ENCODE results near the gene TTF1. TPM values are rescaled to one million over a fixed set of nuclear protein-coding genes. Genes with fewer than 3 reads are reported as not detected.

Gene TTF1
- total RNA-seq, 1 experiment from 2014 or later, result 16.0 TPM

DNA sequence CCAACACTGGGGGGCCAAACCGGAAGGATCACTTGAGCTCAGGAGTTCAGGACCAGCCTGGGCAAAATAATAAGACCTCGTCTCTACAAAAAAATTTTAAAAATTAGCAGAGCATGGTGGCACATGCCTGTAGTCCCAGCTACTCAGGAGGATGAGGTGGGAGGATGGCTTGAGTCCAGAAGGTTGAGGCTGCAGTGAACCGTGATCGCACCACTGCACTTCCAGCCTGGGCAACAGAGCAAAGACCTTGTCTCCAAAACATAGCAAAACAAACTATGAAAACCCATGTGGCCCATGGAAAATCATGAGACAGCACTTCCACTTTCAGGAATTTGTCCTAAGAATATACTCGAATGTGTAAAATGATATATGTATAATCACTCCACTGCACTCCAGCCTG is 58.0 kb downstream of the TTF1 start:
- intact Hi-C loops (cut with micrococcal nuclease; ENCODE audit: unreplicated experiment), result no loop called here
- Histone ChIP-seq H3K4me2 (no peak overlapping the region), H2AFZ (no peak overlapping the region)

DNA sequence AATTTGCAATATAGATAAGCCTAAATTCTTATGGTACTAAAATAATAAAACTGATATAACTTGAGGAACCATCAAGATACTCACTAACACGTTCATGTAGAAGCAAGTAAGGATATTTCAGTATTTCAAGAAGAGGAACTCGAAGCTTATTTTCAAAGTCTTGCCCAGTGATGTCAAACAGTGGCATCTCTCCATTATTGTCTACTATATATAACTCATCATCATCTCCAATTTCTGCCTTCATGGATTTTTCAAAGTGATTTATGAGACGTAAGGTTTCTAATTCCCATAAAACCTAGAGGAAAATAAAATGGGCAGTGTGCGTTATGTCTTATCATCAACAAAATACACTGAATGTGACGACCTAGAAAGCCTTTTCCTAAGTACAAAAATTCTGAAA is 60.5 kb downstream of the TTF1 start:
- BruUV-seq (replicated peaks), result no TSS peak
- H3K4me1 ChIP-seq (replicated peaks; ENCODE audit: insufficient read depth), result no peaks in the 10 kb centered on the region
- no peak overlapping the region for H3K4me2 ChIP-seq
- intact Hi-C loops (cut with micrococcal nuclease; ENCODE audit: unreplicated experiment), result no loop called here
- DNase-seq, result no peak
- H3K9me2 ChIP-seq (ENCODE audit: insufficient read depth), result no peaks in the 10 kb centered on the region
- TF ChIP-seq CTCF (conservative IDR thresholded peaks at IDR 0.05), result no peak
- no peak for TF ChIP-seq EZH2 (IDR thresholded peaks at IDR 0.05; ENCODE audit: low read depth)
- ChIA-PET CTCF (no interaction called here), POLR2A (ENCODE audit: unreplicated experiment) (interaction anchor here (0.7 kb wide), 1 partner anchor 44 kb away, joined by 5 read pairs; no protein-coding TSS in a partner anchor)
- H3K27me3 ChIP-seq (ENCODE audit: insufficient read depth, low read depth), result no peaks in the 10 kb centered on the region
- no peaks in the 10 kb centered on the region for H4K20me1 ChIP-seq (ENCODE audit: insufficient read depth)
- no peaks in the 10 kb centered on the region for H3K9me3 ChIP-seq (ENCODE audit: insufficient read depth, low read depth)
- H2AFZ ChIP-seq, result no peak overlapping the region
- H3K4me3 ChIP-seq, result no peak overlapping the region
- no peak overlapping the region for H3K27ac ChIP-seq
- H3K36me3 ChIP-seq (ENCODE audit: low read depth), result peaks cover 51% of the 10 kb centered on the region
- H3K79me2 ChIP-seq (ENCODE audit: low read depth), result no peaks in the 10 kb centered on the region
- no peaks in the 10 kb centered on the region for H3F3A ChIP-seq (ENCODE audit: insufficient read depth, low read depth)

More for the DNA sequence above, 58.0 kb downstream of the TTF1 start:
- no peak for TF ChIP-seq CTCF (conservative IDR thresholded peaks at IDR 0.05)
- no peak for TF ChIP-seq EZH2 (IDR thresholded peaks at IDR 0.05; ENCODE audit: low read depth)
- peaks cover 10% of the 10 kb centered on the region; the same call in 1 of the 2 replicates for H3F3A ChIP-seq (ENCODE audit: insufficient read depth, low read depth)
- H3K27me3 ChIP-seq (ENCODE audit: insufficient read depth, low read depth), result no peaks in the 10 kb centered on the region
- no peak overlapping the region for H3K4me3 ChIP-seq
- peaks cover 5% of the 10 kb centered on the region for H3K4me1 ChIP-seq (replicated peaks; ENCODE audit: insufficient read depth)
- ChIA-PET CTCF (no interaction called here), POLR2A (ENCODE audit: unreplicated experiment) (interaction anchor here (0.7 kb wide), 1 partner anchor 325 kb away, joined by 6 read pairs; no protein-coding TSS in a partner anchor)
- H3K36me3 ChIP-seq (ENCODE audit: low read depth), result peaks cover 52% of the 10 kb centered on the region
- H3K9me3 ChIP-seq (ENCODE audit: insufficient read depth, low read depth), result no peaks in the 10 kb centered on the region
- no peak overlapping the region for H3K27ac ChIP-seq
- H3K9me2 ChIP-seq (ENCODE audit: insufficient read depth), result no peaks in the 10 kb centered on the region
- H4K20me1 ChIP-seq (ENCODE audit: insufficient read depth), result no peaks in the 10 kb centered on the region; the same call in 1 of the 2 replicates
- H3K79me2 ChIP-seq (ENCODE audit: low read depth), result peaks cover 10% of the 10 kb centered on the region
- DNase-seq, result no peak
- no TSS peak for BruUV-seq (replicated peaks)

DNA sequence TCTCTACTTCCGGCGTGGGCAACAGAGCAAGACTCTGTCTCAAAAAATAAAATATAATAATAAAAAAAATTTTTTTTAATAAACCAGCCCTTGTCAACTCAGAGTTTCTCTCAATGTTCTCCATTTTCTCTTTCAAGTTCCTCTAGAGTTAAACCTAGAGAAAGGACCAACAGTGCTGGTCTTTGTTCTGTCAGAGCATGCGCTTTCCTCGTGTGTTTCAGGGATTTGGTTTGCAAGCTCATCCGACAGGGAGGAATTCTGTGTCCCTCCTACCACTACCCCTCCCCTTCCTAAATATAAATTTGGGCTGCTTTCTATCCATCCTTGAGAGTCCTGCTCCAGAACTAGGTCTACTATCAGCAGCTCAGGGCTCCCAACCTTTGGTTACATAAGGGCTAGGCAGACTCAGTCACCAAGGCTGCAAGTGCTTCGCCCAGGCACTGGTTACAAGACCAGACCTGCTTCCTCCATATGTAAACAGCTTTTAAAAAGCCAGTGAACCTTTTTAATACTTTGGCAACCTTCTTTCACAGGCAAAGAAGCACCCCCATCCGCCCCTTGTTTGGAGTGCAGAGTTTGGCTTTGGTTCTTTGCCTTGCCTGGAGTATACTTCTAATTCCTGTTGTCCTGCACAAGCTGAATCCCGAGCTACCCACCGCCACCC is 65.3 kb downstream of the TTF1 start:
- intact Hi-C loops (cut with micrococcal nuclease; ENCODE audit: unreplicated experiment), result no loop called here
- Histone ChIP-seq H4K20me1 (ENCODE audit: insufficient read depth) (no peaks in the 10 kb centered on the region), H3K27ac (no peak overlapping the region), H3K36me3 (ENCODE audit: low read depth) (peaks cover 42% of the 10 kb centered on the region), H2AFZ (no peak overlapping the region), H3K27me3 (ENCODE audit: insufficient read depth, low read depth) (no peaks in the 10 kb centered on the region), H3F3A (ENCODE audit: insufficient read depth, low read depth) (no peaks in the 10 kb centered on the region), H3K4me2 (no peak overlapping the region), H3K9me2 (ENCODE audit: insufficient read depth) (no peaks in the 10 kb centered on the region), H3K79me2 (ENCODE audit: low read depth) (no peaks in the 10 kb centered on the region), H3K4me1 (replicated peaks; ENCODE audit: insufficient read depth) (no peaks in the 10 kb centered on the region), H3K9me3 (ENCODE audit: insufficient read depth, low read depth) (no peaks in the 10 kb centered on the region), H3K4me3 (no peak overlapping the region)
- ChIA-PET POLR2A (ENCODE audit: unreplicated experiment) (no interaction called here), CTCF (no interaction called here)
- no peak for DNase-seq
- TF ChIP-seq EZH2 (IDR thresholded peaks at IDR 0.05; ENCODE audit: low read depth), result no peak
- no peak for TF ChIP-seq CTCF (conservative IDR thresholded peaks at IDR 0.05)
- no TSS peak for BruUV-seq (replicated peaks)

All from PC-9 (cell line).